Stimulated activated CD8-positive, alpha-beta memory T cell treated with anti-CD3 and anti-CD28 coated beads, Interleukin-12 subunit alpha, Interleukin-12 subunit beta, amount 100 ng/mL, for 24 hours (primary cell): ENCODE measurements around the gene APLP2.

Experiments used
- DNase-seq: peaks from one replicate; pipeline ENCODE4 v3.0.0-alpha.2; 2020; ENCODE audit errors: extremely low read depth

APLP2 gene

GRCh38 chr11:130146796-130147195, 77.1 kb downstream of the APLP2 start:
- no peak for DNase-seq

GRCh38 chr11:130148796-130149326, 79.2 kb downstream of the APLP2 start:
- no peak for DNase-seq

GRCh38 chr11:130150790-130151189, 81.1 kb downstream of the APLP2 start:
- DNase-seq: no peak

GRCh38 chr11:130151196-130151595, 81.5 kb downstream of the APLP2 start:
- no peak for DNase-seq

GRCh38 chr11:130156108-130157022, 86.7 kb downstream of the APLP2 start:
- no peak for DNase-seq

GRCh38 chr11:130157101-130157500, 87.4 kb downstream of the APLP2 start:
- DNase-seq: no peak

GRCh38 chr11:130157840-130158239, 88.1 kb downstream of the APLP2 start:
- no peak for DNase-seq

- DNase-seq: no peak
Measured at GRCh38 chr11:130159139-130159538, 89.4 kb downstream of the APLP2 start.

- DNase-seq: no peak
Measured at GRCh38 chr11:130159657-130160497, 90.2 kb downstream of the APLP2 start, which contains the start of gene ST14. Gene ST14, plus strand, starts transcription at chr11:130159782. Its CDS starts 198 bp downstream, at chr11:130159980.

GRCh38 chr11:130160498-130161155, 90.9 kb downstream of the APLP2 start:
- DNase-seq: no peak

- no peak for DNase-seq
Measured at GRCh38 chr11:130161441-130162145, 91.9 kb downstream of the APLP2 start.

- DNase-seq: no peak
Measured at GRCh38 chr11:130162733-130163132, 93.0 kb downstream of the APLP2 start.

- no peak for DNase-seq
Measured at GRCh38 chr11:130163346-130164220, 93.9 kb downstream of the APLP2 start.

GRCh38 chr11:130164221-130164570, 94.5 kb downstream of the APLP2 start:
- DNase-seq: no peak

- DNase-seq: no peak
Measured at GRCh38 chr11:130165601-130166456, 96.1 kb downstream of the APLP2 start.

GRCh38 chr11:130166457-130166784, 96.7 kb downstream of the APLP2 start:
- no peak for DNase-seq

GRCh38 chr11:130167146-130167545, 97.5 kb downstream of the APLP2 start:
- no peak for DNase-seq

GRCh38 chr11:130168105-130168504, 98.4 kb downstream of the APLP2 start:
- no peak for DNase-seq

GRCh38 chr11:130170345-130170744, 100.7 kb downstream of the APLP2 start:
- DNase-seq: no peak
